GM12865 (cell line): ENCODE measurements around the gene RANBP9.

ENCODE experiments used
- DNase-seq: peaks from one replicate; pipeline ENCODE4 v3.0.0; 2010; ENCODE audit warnings: low read depth
- H3K4me3 ChIP-seq: 2 replicates; pipeline ENCODE4 v1.5.1; 2011; ENCODE audit warnings: mild to moderate bottlenecking, low read depth, low read length, control low read depth
- TF ChIP-seq, protein P1 (sequence below): IDR thresholded peaks from 2 replicates; pipeline ENCODE4 v1.5.1; 2011; ENCODE audit warnings: low read length, control low read depth, low read depth, inconsistent platforms; ENCODE audit not compliant: insufficient read depth; ENCODE audit errors: missing control alignments

The RANBP9 gene

DNA sequence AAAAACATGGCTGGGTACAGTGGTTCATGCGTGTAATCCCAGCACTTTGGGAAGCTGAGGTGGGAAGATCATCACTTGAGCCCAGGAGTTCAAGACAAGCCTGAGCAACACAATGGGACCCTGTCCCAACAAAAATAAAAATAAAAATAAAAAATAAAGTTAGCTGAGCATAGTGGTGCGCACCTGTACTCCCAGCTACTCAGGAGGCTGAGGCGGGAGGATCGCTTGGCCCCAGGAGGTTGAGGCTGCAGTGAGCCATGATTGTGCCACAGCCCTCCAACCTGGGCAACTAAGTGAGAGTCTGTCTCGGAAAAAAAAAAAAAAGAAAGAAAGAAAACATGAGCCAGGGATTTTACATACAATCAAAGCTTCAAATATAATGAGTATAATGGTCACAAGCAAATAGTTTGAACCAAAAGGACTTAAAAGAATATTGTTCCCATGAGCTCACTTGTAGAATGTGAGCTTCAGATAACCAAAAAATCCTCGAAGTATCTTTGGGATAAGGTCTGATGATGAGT is 31.1 kb downstream of the RANBP9 start:
- TF ChIP-seq, protein P1, sequence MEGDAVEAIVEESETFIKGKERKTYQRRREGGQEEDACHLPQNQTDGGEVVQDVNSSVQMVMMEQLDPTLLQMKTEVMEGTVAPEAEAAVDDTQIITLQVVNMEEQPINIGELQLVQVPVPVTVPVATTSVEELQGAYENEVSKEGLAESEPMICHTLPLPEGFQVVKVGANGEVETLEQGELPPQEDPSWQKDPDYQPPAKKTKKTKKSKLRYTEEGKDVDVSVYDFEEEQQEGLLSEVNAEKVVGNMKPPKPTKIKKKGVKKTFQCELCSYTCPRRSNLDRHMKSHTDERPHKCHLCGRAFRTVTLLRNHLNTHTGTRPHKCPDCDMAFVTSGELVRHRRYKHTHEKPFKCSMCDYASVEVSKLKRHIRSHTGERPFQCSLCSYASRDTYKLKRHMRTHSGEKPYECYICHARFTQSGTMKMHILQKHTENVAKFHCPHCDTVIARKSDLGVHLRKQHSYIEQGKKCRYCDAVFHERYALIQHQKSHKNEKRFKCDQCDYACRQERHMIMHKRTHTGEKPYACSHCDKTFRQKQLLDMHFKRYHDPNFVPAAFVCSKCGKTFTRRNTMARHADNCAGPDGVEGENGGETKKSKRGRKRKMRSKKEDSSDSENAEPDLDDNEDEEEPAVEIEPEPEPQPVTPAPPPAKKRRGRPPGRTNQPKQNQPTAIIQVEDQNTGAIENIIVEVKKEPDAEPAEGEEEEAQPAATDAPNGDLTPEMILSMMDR, result no peak
- no peak for DNase-seq
- H3K4me3 ChIP-seq, result no peak overlapping the region

- TF ChIP-seq, protein P1, result no peak
- H3K4me3 ChIP-seq, result no peak overlapping the region
- no peak for DNase-seq
Measured at GRCh38 chr6:13679996-13680395, 31.6 kb downstream of the RANBP9 start.

DNA sequence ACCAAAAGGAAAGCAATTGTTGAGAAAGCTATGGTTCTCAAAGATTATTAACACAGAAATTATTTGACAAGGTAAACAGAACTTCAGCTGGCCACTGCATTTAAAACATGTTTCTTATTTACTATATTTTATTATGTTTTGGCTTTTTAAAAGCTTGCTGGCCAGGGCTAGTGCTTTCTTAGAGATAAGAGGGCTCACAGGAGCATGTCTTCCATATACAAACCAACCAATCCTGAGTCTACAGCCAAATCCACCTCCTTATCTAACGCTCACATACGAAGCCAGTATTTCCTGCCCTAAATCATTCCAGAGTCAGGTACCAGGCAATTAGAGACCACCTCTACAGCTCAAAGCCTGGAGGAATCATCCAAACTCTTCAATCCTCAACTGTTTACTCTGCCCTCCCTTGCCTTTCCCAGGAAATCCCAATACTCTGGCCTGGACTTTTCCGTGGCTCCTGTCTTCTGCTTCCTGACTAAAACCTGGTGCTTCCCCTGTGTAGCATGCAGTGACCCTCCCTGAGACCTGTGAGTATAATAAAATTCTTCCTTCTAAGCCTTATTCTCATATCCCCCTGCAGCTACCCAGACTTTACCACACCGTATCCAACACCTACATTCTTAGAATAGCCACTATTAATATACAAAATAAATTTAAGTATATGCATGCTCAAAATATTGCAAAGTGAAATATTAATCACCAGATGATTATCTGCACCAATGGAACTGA is 33.2 kb downstream of the RANBP9 start:
- TF ChIP-seq, protein P1, result no peak
- no peak for DNase-seq
- no peak overlapping the region for H3K4me3 ChIP-seq

DNA sequence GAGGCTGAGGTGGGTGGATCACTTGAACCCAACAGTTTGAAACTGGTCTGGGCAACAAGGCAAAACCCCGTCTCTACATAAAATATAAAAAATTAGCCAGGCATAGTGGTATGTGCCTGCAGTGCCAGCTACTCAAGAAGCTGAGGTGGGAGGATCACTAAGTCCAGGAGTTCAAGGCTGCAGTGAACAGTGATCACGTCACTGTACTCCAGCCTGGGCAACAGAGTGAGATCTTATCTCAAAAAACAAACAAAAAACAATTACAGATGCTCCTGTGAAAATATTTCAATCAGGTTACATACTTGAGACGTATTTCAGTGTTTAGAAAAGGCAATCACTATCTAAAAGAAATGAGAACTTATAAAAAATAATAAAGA is 33.8 kb downstream of the RANBP9 start:
- H3K4me3 ChIP-seq, result no peak overlapping the region
- DNase-seq, result no peak
- TF ChIP-seq, protein P1, result no peak

GRCh38 chr6:13676551-13677156 is 35.0 kb downstream of the RANBP9 start:
- no peak for DNase-seq
- no peak overlapping the region for H3K4me3 ChIP-seq
- TF ChIP-seq, protein P1, result no peak

GRCh38 chr6:13674533-13675190 is 37.0 kb downstream of the RANBP9 start:
- DNase-seq, result no peak
- H3K4me3 ChIP-seq, result no peak overlapping the region
- TF ChIP-seq, protein P1, result no peak
